Neuron (in vitro differentiated cells): Measurements from ENCODE around the gene ADAMTS16.

Source experiments
- H2AFZ ChIP-seq: one replicate; pipeline ENCODE4 v1.6.1; 2013; ENCODE audit warnings: low read depth, mild to moderate bottlenecking, inconsistent platforms, low read length, moderate library complexity
- H3K27me3 ChIP-seq: one replicate; pipeline ENCODE4 v1.6.1; 2013; ENCODE audit warnings: low read length; ENCODE audit not compliant: insufficient read depth
- H3K36me3 ChIP-seq: one replicate; pipeline ENCODE4 v1.6.1; 2013; ENCODE audit warnings: low read length; ENCODE audit not compliant: insufficient read depth
- H3K4me1 ChIP-seq: one replicate; pipeline ENCODE4 v1.6.1; 2013; ENCODE audit warnings: low read length; ENCODE audit not compliant: insufficient read depth
- H3K4me3 ChIP-seq: 2 replicates; pipeline ENCODE4 v1.5.1; 2013; ENCODE audit warnings: mild to moderate bottlenecking, low read length, moderate library complexity
- H3K9me3 ChIP-seq: one replicate; pipeline ENCODE4 v1.6.1; 2013; ENCODE audit warnings: low read length

The ADAMTS16 gene

GRCh38 chr5:5313101-5313635 is 173.0 kb downstream of the ADAMTS16 start:
- Histone ChIP-seq H3K9me3 (no peaks in the 10 kb centered on the region), H2AFZ (no peak overlapping the region), H3K27me3 (no peaks in the 10 kb centered on the region), H3K4me1 (peaks cover 6% of the 10 kb centered on the region), H3K36me3 (no peaks in the 10 kb centered on the region), H3K4me3 (no peak overlapping the region)

GRCh38 chr5:5314166-5314565 is 174.0 kb downstream of the ADAMTS16 start:
- Histone ChIP-seq H3K4me3 (no peak overlapping the region), H3K9me3 (no peaks in the 10 kb centered on the region), H3K4me1 (peaks cover 13% of the 10 kb centered on the region), H2AFZ (no peak overlapping the region), H3K36me3 (no peaks in the 10 kb centered on the region), H3K27me3 (no peaks in the 10 kb centered on the region)

- H3K9me3 ChIP-seq: no peaks in the 10 kb centered on the region
- no peaks in the 10 kb centered on the region for H3K27me3 ChIP-seq
- H3K4me3 ChIP-seq: no peak overlapping the region
Measured at GRCh38 chr5:5314626-5315025, 174.5 kb downstream of the ADAMTS16 start.

GRCh38 chr5:5315068-5315980 is 175.2 kb downstream of the ADAMTS16 start:
- H3K9me3 ChIP-seq: no peaks in the 10 kb centered on the region
- no peaks in the 10 kb centered on the region for H3K27me3 ChIP-seq
- no peak overlapping the region for H3K4me3 ChIP-seq
- no peaks in the 10 kb centered on the region for H3K36me3 ChIP-seq
- H3K4me1 ChIP-seq: peaks cover 15% of the 10 kb centered on the region
- no peak overlapping the region for H2AFZ ChIP-seq

More at GRCh38 chr5:5314626-5315025, 174.5 kb downstream of the ADAMTS16 start:
- Histone ChIP-seq H3K36me3 (no peaks in the 10 kb centered on the region), H3K4me1 (peaks cover 15% of the 10 kb centered on the region), H2AFZ (no peak overlapping the region)

GRCh38 chr5:5316334-5316733 is 176.2 kb downstream of the ADAMTS16 start:
- no peaks in the 10 kb centered on the region for H3K9me3 ChIP-seq
- no peak overlapping the region for H2AFZ ChIP-seq
- H3K27me3 ChIP-seq: no peaks in the 10 kb centered on the region
- H3K4me1 ChIP-seq: peaks cover 15% of the 10 kb centered on the region
- no peaks in the 10 kb centered on the region for H3K36me3 ChIP-seq
- no peak overlapping the region for H3K4me3 ChIP-seq

GRCh38 chr5:5317976-5318375 is 177.8 kb downstream of the ADAMTS16 start:
- Histone ChIP-seq H3K4me3 (no peak overlapping the region), H3K36me3 (no peaks in the 10 kb centered on the region), H3K4me1 (peaks cover 14% of the 10 kb centered on the region), H2AFZ (no peak overlapping the region), H3K9me3 (no peaks in the 10 kb centered on the region), H3K27me3 (no peaks in the 10 kb centered on the region)

GRCh38 chr5:5318426-5319190 is 178.5 kb downstream of the ADAMTS16 start:
- no peak overlapping the region for H2AFZ ChIP-seq
- no peaks in the 10 kb centered on the region for H3K9me3 ChIP-seq
- H3K27me3 ChIP-seq: no peaks in the 10 kb centered on the region
- no peaks in the 10 kb centered on the region for H3K36me3 ChIP-seq
- no peak overlapping the region for H3K4me3 ChIP-seq
- H3K4me1 ChIP-seq: peaks cover 9% of the 10 kb centered on the region

DNA sequence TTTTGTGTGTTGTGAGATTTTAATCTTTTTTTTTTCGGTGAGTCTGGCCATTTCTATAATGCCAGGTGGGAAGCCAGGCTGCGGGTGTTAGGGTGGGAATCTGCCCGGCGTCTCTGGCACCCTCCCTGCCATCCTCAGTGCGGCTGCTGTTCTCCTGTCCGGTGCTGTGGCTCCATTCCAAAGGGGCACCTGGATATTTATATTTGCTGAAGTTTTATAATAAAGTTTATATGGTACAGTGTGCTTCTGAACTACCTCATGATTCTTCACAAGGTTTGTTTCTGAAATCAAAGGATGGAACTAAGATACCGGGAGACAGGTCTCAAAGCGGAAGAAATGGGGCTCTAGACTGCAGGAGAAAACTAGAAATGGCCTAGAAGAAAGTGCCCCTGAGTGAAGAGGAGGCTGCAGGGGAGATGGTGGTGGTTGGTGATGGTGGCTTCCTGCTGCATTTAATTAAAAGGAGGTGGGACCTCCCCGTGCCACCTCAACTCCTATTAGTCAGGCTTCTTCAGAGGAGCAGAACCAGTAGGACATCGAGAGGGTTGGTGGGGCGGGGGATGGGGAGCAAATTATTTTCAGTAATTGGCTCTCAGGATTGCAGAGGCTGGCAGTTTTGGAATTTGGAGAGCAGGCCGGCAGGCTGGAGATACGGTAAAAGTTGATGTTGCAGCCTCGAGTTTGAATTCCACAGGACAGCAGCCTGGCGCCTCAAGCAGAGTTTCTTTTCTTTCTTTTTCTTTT is 180.1 kb downstream of the ADAMTS16 start:
- Histone ChIP-seq H3K4me1 (peaks cover 9% of the 10 kb centered on the region), H3K9me3 (no peaks in the 10 kb centered on the region), H3K36me3 (no peaks in the 10 kb centered on the region), H3K4me3 (no peak overlapping the region), H3K27me3 (no peaks in the 10 kb centered on the region), H2AFZ (no peak overlapping the region)

- H3K27me3 ChIP-seq: no peaks in the 10 kb centered on the region
- no peaks in the 10 kb centered on the region for H3K36me3 ChIP-seq
- H2AFZ ChIP-seq: no peak overlapping the region
- peaks cover 12% of the 10 kb centered on the region for H3K4me1 ChIP-seq
- no peaks in the 10 kb centered on the region for H3K9me3 ChIP-seq
- no peak overlapping the region for H3K4me3 ChIP-seq
Measured at GRCh38 chr5:5321137-5321536, 181.0 kb downstream of the ADAMTS16 start.

GRCh38 chr5:5323551-5323950 is 183.4 kb downstream of the ADAMTS16 start:
- Histone ChIP-seq H3K27me3 (no peaks in the 10 kb centered on the region), H3K9me3 (no peaks in the 10 kb centered on the region), H2AFZ (no peak overlapping the region), H3K4me1 (peaks cover 13% of the 10 kb centered on the region), H3K36me3 (no peaks in the 10 kb centered on the region), H3K4me3 (no peak overlapping the region)

- Histone ChIP-seq H3K9me3 (no peaks in the 10 kb centered on the region), H3K4me1 (peaks cover 6% of the 10 kb centered on the region), H3K36me3 (no peaks in the 10 kb centered on the region), H2AFZ (no peak overlapping the region), H3K27me3 (no peaks in the 10 kb centered on the region), H3K4me3 (no peak overlapping the region)
Measured at GRCh38 chr5:5326115-5326758, 186.1 kb downstream of the ADAMTS16 start.

- Histone ChIP-seq H3K4me3 (no peak overlapping the region), H3K27me3 (no peaks in the 10 kb centered on the region), H2AFZ (no peak overlapping the region), H3K9me3 (no peaks in the 10 kb centered on the region), H3K36me3 (no peaks in the 10 kb centered on the region), H3K4me1 (peaks cover 6% of the 10 kb centered on the region)
Measured at GRCh38 chr5:5327126-5327525, 187.0 kb downstream of the ADAMTS16 start.
